Measurements from ENCODE around the gene NXPE1.

NXPE1 gene

DNA sequence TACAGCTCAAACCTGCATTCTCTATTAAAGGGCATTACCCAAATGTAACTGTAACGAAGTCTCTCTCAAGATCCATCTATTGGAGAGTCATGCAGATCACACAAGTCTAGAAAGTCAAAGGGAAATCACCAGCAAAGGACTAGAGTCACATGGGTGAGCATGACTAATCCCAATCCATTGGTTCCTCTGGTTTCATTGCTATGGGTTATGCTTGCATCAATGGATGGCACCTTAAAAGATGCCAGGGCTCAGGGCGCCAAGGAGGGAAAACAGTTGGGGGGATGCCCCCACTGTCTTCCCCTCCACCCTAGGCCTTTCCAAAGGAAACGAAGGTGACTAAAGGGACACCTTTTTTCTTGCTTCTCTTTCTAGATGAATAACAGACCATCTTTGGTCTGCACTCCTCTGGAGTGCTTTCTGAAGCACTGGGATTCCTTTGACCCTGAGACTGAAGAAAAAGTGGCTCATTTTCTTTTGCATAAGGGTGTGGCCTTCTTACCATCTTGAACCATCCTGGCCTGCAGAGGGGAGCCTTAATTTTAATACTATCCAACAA is 27.8 kb upstream of the NXPE1 start:
- ATAC-seq (no peak), DNase-seq (no peak)
- no peak overlapping the region for H3K27ac Mint-ChIP-seq
- no peak overlapping the region for H3K4me3 Mint-ChIP-seq
- H3K9me3 Mint-ChIP-seq: peaks cover 31% of the 10 kb centered on the region
- H3K27me3 Mint-ChIP-seq: no peaks in the 10 kb centered on the region
- H3K4me1 Mint-ChIP-seq: no peaks in the 10 kb centered on the region
- H3K36me3 Mint-ChIP-seq (ENCODE audit: low read depth): no peaks in the 10 kb centered on the region

GRCh38 chr11:114586797-114587196 is 27.1 kb upstream of the NXPE1 start:
- Mint-ChIP-seq H3K27me3 (no peaks in the 10 kb centered on the region), H3K4me1 (no peaks in the 10 kb centered on the region), H3K27ac (no peak overlapping the region), H3K4me3 (no peak overlapping the region), H3K9me3 (peaks cover 31% of the 10 kb centered on the region), H3K36me3 (ENCODE audit: low read depth) (no peaks in the 10 kb centered on the region)
- ATAC-seq (no peak), DNase-seq (no peak)

DNA sequence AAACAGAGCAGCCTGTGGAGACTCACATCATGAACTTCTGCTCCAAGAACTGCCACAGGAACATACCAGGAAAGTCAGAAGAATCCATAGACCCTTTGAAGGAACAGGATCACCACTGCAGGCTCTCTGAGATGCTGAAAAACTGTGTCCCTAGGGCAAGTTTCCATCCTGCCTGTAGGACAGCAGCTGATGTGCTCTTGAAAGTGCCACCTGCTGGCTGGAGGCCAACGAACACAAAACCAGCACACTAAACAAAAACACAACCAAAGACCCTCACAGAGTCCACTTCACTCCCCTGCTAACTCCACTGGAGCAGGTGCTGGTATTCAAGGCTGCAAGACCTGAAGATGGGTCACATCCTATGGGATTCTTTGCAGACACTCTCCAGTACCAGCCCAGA is 12.0 kb upstream of the NXPE1 start:
- H3K4me1 Mint-ChIP-seq: no peaks in the 10 kb centered on the region
- no peak overlapping the region for H3K4me3 Mint-ChIP-seq
- peaks cover 21% of the 10 kb centered on the region for H3K9me3 Mint-ChIP-seq
- H3K36me3 Mint-ChIP-seq (ENCODE audit: low read depth): no peaks in the 10 kb centered on the region
- H3K27ac Mint-ChIP-seq: no peak overlapping the region
- ATAC-seq (no peak), DNase-seq (no peak)
- H3K27me3 Mint-ChIP-seq: peaks cover 4% of the 10 kb centered on the region

GRCh38 chr11:114569801-114570200 is 10.1 kb upstream of the NXPE1 start:
- no peak overlapping the region for H3K27ac Mint-ChIP-seq
- no peaks in the 10 kb centered on the region for H3K36me3 Mint-ChIP-seq (ENCODE audit: low read depth)
- ATAC-seq: no peak
- peaks cover 4% of the 10 kb centered on the region for H3K27me3 Mint-ChIP-seq
- peaks cover 10% of the 10 kb centered on the region for H3K9me3 Mint-ChIP-seq
- H3K4me1 Mint-ChIP-seq: no peaks in the 10 kb centered on the region
- H3K4me3 Mint-ChIP-seq: no peak overlapping the region
- DNase-seq: no peak

- no peak for DNase-seq
- H3K27ac Mint-ChIP-seq: no peak overlapping the region
- H3K36me3 Mint-ChIP-seq (ENCODE audit: low read depth): no peaks in the 10 kb centered on the region
- ATAC-seq: no peak
- no peaks in the 10 kb centered on the region for H3K9me3 Mint-ChIP-seq
- H3K4me1 Mint-ChIP-seq: peaks cover 5% of the 10 kb centered on the region
- peaks cover under 1% of the 10 kb centered on the region for H3K27me3 Mint-ChIP-seq
- H3K4me3 Mint-ChIP-seq: no peak overlapping the region
Observed at GRCh38 chr11:114566276-114566675, 6.6 kb upstream of the NXPE1 start.

- H3K9me3 Mint-ChIP-seq: no peaks in the 10 kb centered on the region
- no peaks in the 10 kb centered on the region for H3K36me3 Mint-ChIP-seq (ENCODE audit: low read depth)
- no peak overlapping the region for H3K4me3 Mint-ChIP-seq
- no peak overlapping the region for H3K27ac Mint-ChIP-seq
- H3K27me3 Mint-ChIP-seq: no peaks in the 10 kb centered on the region
- peaks cover 5% of the 10 kb centered on the region for H3K4me1 Mint-ChIP-seq
- DNase-seq (no peak), ATAC-seq (no peak)
Observed at GRCh38 chr11:114564831-114565230, 5.2 kb upstream of the NXPE1 start.

DNA sequence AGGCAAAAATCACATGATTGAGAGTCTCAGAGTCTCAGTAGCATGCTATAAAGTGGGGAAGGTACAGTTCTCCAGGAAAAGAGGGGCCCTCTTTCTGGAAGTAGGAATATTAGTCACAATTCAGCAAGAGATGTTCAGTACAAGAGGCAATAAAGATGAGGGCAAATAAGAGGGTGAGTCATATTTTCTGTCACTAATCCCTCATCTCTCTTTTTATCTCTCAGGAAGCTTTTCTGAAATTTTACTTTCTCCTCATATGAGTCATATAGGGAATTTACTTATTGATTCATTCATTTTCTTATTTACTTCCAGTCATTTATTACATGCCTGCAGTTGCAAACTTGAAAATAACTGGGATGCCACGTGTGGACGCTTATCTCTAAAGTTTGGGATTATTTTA is 3.4 kb upstream of the NXPE1 start:
- no peaks in the 10 kb centered on the region for H3K9me3 Mint-ChIP-seq
- no peaks in the 10 kb centered on the region for H3K27me3 Mint-ChIP-seq
- H3K27ac Mint-ChIP-seq: no peak overlapping the region
- no peak overlapping the region for H3K4me3 Mint-ChIP-seq
- DNase-seq: no peak
- no peak for ATAC-seq
- H3K36me3 Mint-ChIP-seq (ENCODE audit: low read depth): no peaks in the 10 kb centered on the region
- H3K4me1 Mint-ChIP-seq: peaks cover 5% of the 10 kb centered on the region

DNA sequence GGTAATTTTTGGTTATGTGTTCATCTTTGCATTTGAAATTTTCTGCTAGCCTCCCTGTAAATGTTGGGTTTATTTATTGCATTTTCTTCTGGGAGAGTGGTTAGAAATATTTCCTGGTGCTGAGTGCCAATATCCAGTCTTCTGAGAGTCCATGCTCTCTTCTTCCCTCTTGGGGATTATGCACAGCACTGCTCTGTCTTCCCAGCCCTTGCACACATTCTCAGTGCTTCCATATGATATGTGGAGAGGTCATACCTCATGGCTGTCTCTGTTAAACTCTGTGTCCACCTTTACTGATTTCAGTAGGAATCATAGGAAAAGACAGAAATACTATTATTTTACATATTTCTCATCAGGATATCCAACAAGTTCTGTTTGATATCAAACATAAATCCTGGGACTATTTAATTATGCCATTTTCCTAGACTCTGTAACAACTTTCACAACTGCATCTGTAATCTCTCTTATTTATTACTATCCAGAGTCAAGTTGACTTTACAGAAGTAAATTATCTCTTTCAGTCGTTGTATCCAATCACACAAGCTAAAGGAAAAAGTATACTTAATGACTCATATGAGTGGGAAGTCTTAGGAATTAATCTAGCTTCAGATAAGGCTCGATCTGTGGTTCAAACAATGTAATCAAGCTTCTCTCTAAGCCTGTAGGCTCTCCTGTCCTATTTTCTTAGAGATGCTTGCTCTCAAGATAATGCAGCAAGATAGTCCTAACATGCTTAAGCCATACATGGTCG is 2.7 kb upstream of the NXPE1 start:
- DNase-seq (no peak), ATAC-seq (no peak)
- Mint-ChIP-seq H3K36me3 (ENCODE audit: low read depth) (no peaks in the 10 kb centered on the region), H3K4me3 (no peak overlapping the region), H3K4me1 (peaks cover 5% of the 10 kb centered on the region), H3K27me3 (no peaks in the 10 kb centered on the region), H3K9me3 (no peaks in the 10 kb centered on the region), H3K27ac (no peak overlapping the region)

DNA sequence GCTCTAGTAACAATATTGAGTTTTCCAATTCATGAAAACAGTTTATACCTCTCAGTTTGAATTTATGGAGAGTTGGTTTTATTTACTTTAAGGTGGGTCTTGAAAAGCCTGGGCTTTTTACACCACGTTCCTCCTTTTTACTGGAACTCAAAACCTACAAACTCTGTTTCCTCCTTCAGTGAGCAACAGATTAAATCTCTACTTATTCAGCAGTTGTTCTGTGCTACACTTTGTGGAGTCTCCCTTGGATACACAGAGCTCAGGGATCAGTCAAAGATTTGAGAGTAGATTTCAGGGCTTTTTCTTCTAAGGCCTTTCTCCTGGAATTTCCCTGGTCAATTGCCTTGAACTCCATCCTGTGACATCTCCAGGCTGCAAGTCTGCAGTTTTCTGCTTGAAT is 3.5 kb downstream of the NXPE1 start:
- no peaks in the 10 kb centered on the region for H3K36me3 Mint-ChIP-seq (ENCODE audit: low read depth)
- no peaks in the 10 kb centered on the region for H3K9me3 Mint-ChIP-seq
- H3K4me3 Mint-ChIP-seq: no peak overlapping the region
- ATAC-seq (no peak), DNase-seq (no peak)
- H3K27me3 Mint-ChIP-seq: peaks cover 3% of the 10 kb centered on the region
- H3K4me1 Mint-ChIP-seq: no peaks in the 10 kb centered on the region
- no peak overlapping the region for H3K27ac Mint-ChIP-seq

- no peak for ATAC-seq
- DNase-seq: no peak
- no peak overlapping the region for H3K27ac Mint-ChIP-seq
Observed at GRCh38 chr11:114553642-114554041, 6.0 kb downstream of the NXPE1 start.

DNA sequence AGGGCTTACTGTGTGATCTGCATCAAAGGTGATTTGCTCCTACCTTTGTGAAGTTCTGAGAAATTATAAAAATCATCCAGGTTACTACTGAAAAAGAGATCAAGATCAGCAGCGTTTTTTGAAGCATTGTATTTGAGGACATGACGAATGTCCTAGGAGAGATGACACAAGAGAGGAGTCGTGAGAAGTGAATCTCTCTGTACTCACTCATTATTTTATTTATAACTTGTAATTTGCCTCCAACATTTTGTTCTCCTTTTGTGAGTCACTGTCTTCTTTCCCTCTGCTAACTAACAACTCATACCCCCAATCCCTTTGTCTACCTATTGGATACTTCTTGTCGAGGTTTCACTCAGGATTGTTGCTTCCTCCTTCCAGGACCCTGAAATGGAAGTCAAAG is 8.6 kb downstream of the NXPE1 start:
- ATAC-seq: no peak

More at GRCh38 chr11:114553642-114554041, 6.0 kb downstream of the NXPE1 start:
- H3K4me3 Mint-ChIP-seq: no peak overlapping the region
- no peaks in the 10 kb centered on the region for H3K36me3 Mint-ChIP-seq (ENCODE audit: low read depth)
- peaks cover 3% of the 10 kb centered on the region for H3K27me3 Mint-ChIP-seq
- H3K4me1 Mint-ChIP-seq: no peaks in the 10 kb centered on the region
- H3K9me3 Mint-ChIP-seq: no peaks in the 10 kb centered on the region

GRCh38 chr11:114525682-114526081 is 34.0 kb downstream of the NXPE1 start:
- ATAC-seq (no peak), DNase-seq (no peak)
- no peaks in the 10 kb centered on the region for H3K36me3 Mint-ChIP-seq (ENCODE audit: low read depth)
- H3K27ac Mint-ChIP-seq: no peak overlapping the region
- peaks cover 6% of the 10 kb centered on the region for H3K27me3 Mint-ChIP-seq
- peaks cover 11% of the 10 kb centered on the region for H3K9me3 Mint-ChIP-seq
- no peak overlapping the region for H3K4me3 Mint-ChIP-seq
- H3K4me1 Mint-ChIP-seq: no peaks in the 10 kb centered on the region

More for the DNA sequence above, 8.6 kb downstream of the NXPE1 start:
- Mint-ChIP-seq H3K27me3 (peaks cover 3% of the 10 kb centered on the region), H3K4me3 (no peak overlapping the region), H3K9me3 (no peaks in the 10 kb centered on the region), H3K4me1 (no peaks in the 10 kb centered on the region), H3K27ac (no peak overlapping the region), H3K36me3 (ENCODE audit: low read depth) (no peaks in the 10 kb centered on the region)
- no peak for DNase-seq

DNA sequence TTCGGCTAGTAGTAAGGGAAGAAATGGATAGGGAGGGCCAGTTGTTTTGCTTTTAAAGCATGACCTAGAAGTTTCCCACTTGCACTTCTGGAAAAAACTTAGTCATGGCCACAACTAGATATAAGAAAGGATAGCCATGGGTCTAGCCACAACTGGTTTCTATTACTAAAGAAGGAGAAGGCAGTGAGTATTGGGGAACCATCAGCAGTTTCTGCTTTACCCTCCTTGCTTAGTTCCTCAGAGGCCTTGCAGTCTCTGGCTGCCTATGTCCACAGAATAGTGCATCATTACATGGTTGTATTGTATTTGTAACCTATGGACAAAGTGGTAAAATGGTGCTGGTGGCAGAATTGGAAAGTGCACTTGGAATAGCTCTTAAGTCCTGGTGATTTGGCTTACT is 35.6 kb downstream of the NXPE1 start:
- Mint-ChIP-seq H3K27me3 (peaks cover 8% of the 10 kb centered on the region), H3K4me3 (no peak overlapping the region), H3K36me3 (ENCODE audit: low read depth) (no peaks in the 10 kb centered on the region)

DNA sequence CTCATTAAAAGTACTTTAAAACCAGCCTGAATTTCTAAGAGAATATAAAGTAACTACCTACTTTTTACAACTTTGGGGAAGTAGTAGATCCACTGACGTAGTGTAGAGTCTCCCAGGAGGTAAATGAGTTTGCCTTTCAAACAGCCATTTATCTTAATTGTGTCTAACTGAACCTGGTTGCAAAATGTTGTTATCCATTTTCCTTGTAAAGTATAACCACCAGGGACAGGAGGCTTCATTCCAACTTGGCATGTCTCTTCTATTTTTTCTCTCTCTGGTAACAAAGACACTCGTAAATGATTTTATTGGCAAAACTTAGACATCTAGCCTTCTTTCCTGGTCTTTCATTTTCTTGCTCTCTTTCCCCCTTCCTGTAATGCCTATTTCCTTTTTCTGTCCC is 36.9 kb downstream of the NXPE1 start:
- Mint-ChIP-seq H3K36me3 (ENCODE audit: low read depth) (no peaks in the 10 kb centered on the region), H3K27ac (no peak overlapping the region), H3K4me3 (no peak overlapping the region), H3K27me3 (peaks cover 8% of the 10 kb centered on the region), H3K9me3 (peaks cover 11% of the 10 kb centered on the region), H3K4me1 (no peaks in the 10 kb centered on the region)
- no peak for DNase-seq
- no peak for ATAC-seq

More for the DNA sequence above, 35.6 kb downstream of the NXPE1 start:
- H3K9me3 Mint-ChIP-seq: peaks cover 11% of the 10 kb centered on the region
- ATAC-seq: no peak
- H3K27ac Mint-ChIP-seq: no peak overlapping the region
- no peaks in the 10 kb centered on the region for H3K4me1 Mint-ChIP-seq
- DNase-seq: no peak

DNA sequence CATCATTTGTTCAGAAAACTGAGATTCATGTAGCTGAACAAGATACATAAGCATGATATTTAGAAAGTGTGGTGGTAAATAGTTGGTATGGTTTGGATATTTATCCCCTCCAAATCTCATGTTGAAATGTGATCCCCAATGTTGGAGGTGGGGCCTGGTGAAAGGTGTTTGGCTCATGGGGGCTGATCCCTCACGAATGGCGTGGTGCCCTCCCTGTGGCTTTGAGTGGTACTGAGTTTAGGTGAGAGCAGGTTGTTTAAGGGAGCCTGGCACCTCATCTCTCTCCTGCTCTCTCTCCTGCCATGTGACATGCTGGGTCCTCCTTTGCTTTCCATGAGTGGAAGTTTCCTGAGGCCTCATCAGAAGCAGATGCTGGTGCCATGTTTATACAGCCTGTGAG is 48.1 kb downstream of the NXPE1 start:
- no peak for DNase-seq
- Mint-ChIP-seq H3K9me3 (peaks cover 2% of the 10 kb centered on the region), H3K36me3 (ENCODE audit: low read depth) (no peaks in the 10 kb centered on the region), H3K27me3 (peaks cover 2% of the 10 kb centered on the region), H3K4me3 (no peak overlapping the region), H3K4me1 (no peaks in the 10 kb centered on the region), H3K27ac (no peak overlapping the region)
- no peak for ATAC-seq

Data from activated naive CD8-positive, alpha-beta T cell treated with anti-CD3 and anti-CD28 coated beads, Interleukin-2, amount 50 U/mL, for 24 hours (primary cell).